ENCODE results near the gene E2F1. TPM values are rescaled to one million over a fixed set of nuclear protein-coding genes. Genes with fewer than 3 reads are reported as not detected.

Gene E2F1
- total and polyA plus RNA-seq, 4 donors = 4.2 to 10.9 (median 8.5) TPM

DNA sequence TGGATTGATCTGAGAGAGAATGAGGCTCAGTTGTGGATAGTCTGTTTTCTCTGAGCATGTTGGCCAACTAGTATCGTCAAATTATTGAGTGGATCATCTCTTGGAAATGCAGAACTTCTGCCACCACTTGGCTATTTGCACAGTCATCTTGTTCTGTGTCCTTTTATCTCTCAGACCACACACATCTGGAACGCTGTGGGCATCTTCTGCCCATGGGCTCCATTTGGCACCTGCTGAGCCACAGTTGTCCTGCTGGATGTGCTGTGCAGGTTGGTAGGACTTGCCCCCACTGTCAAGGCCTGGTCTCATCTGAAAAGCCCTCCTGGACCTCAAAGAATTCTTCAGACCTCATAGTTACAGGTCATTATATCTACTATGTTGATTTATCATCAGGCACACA, 40.8 kb downstream of the E2F1 start:
- no peaks in the 10 kb centered on the region for H3K27me3 ChIP-seq (ENCODE audit: control insufficient read depth in 3 of 3, insufficient read depth in 3 of 3, low read length in 2 of 3)
- no peak overlapping the region for H3K27ac ChIP-seq (ENCODE audit: low read depth in 1 of 2, low read length in 1 of 2)
- H3K36me3 ChIP-seq (ENCODE audit: control insufficient read depth in 4 of 4, insufficient read depth in 4 of 4, low read length in 4 of 4) = peaks cover 3 to 43% (median 28%) of the 10 kb centered on the region in 4 donors
- H3K4me3 ChIP-seq = no peak overlapping the region
- H3K9ac ChIP-seq (ENCODE audit: insufficient read depth in 1 of 2, low read length in 2 of 2) = no peak overlapping the region
- TF ChIP-seq, protein P1, sequence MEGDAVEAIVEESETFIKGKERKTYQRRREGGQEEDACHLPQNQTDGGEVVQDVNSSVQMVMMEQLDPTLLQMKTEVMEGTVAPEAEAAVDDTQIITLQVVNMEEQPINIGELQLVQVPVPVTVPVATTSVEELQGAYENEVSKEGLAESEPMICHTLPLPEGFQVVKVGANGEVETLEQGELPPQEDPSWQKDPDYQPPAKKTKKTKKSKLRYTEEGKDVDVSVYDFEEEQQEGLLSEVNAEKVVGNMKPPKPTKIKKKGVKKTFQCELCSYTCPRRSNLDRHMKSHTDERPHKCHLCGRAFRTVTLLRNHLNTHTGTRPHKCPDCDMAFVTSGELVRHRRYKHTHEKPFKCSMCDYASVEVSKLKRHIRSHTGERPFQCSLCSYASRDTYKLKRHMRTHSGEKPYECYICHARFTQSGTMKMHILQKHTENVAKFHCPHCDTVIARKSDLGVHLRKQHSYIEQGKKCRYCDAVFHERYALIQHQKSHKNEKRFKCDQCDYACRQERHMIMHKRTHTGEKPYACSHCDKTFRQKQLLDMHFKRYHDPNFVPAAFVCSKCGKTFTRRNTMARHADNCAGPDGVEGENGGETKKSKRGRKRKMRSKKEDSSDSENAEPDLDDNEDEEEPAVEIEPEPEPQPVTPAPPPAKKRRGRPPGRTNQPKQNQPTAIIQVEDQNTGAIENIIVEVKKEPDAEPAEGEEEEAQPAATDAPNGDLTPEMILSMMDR (IDR thresholded peaks at IDR 0.05; ENCODE audit: control extremely low read depth, extremely low read depth) = no peak
- H3K9me3 ChIP-seq (ENCODE audit: control insufficient read depth in 4 of 4, insufficient read depth in 3 of 4, low read length in 3 of 4) = no peaks in the 10 kb centered on the region
- WGBS, 2 donors = 81 to 88% methylated on average over 2 of the region's 2 CpGs
- peaks cover 0 to 16% (median 4%) of the 10 kb centered on the region in 5 donors for H3K4me1 ChIP-seq (ENCODE audit: control insufficient read depth in 5 of 5, insufficient read depth in 5 of 5, low read length in 5 of 5)
- DNase-seq (no peak), ATAC-seq (ENCODE audit: insufficient read depth, low FRiP score) (no peak)

- no peak overlapping the region for H3K9ac ChIP-seq (ENCODE audit: insufficient read depth in 1 of 2, low read length in 2 of 2)
- WGBS, 2 donors = 61 to 69% methylated on average over 4 of the region's 4 CpGs
- TF ChIP-seq, protein P1 (IDR thresholded peaks at IDR 0.05; ENCODE audit: control extremely low read depth, extremely low read depth) = no peak
- no peak for ATAC-seq (ENCODE audit: insufficient read depth, low FRiP score)
- H3K4me1 ChIP-seq (ENCODE audit: control insufficient read depth in 5 of 5, insufficient read depth in 5 of 5, low read length in 5 of 5) = peaks cover 0 to 16% (median 4%) of the 10 kb centered on the region in 5 donors
- H3K4me3 ChIP-seq = no peak overlapping the region
- DNase-seq = no peak
- H3K27ac ChIP-seq (ENCODE audit: low read depth in 1 of 2, low read length in 1 of 2) = no peak overlapping the region
- H3K9me3 ChIP-seq (ENCODE audit: control insufficient read depth in 4 of 4, insufficient read depth in 3 of 4, low read length in 3 of 4) = no peaks in the 10 kb centered on the region
- peaks cover 7 to 43% (median 31%) of the 10 kb centered on the region in 4 donors for H3K36me3 ChIP-seq (ENCODE audit: control insufficient read depth in 4 of 4, insufficient read depth in 4 of 4, low read length in 4 of 4)
- H3K27me3 ChIP-seq (ENCODE audit: control insufficient read depth in 3 of 3, insufficient read depth in 3 of 3, low read length in 2 of 3) = no peaks in the 10 kb centered on the region
These were observed 41.2 kb downstream of the E2F1 start for GRCh38 chr20:33645072-33645358.

DNA sequence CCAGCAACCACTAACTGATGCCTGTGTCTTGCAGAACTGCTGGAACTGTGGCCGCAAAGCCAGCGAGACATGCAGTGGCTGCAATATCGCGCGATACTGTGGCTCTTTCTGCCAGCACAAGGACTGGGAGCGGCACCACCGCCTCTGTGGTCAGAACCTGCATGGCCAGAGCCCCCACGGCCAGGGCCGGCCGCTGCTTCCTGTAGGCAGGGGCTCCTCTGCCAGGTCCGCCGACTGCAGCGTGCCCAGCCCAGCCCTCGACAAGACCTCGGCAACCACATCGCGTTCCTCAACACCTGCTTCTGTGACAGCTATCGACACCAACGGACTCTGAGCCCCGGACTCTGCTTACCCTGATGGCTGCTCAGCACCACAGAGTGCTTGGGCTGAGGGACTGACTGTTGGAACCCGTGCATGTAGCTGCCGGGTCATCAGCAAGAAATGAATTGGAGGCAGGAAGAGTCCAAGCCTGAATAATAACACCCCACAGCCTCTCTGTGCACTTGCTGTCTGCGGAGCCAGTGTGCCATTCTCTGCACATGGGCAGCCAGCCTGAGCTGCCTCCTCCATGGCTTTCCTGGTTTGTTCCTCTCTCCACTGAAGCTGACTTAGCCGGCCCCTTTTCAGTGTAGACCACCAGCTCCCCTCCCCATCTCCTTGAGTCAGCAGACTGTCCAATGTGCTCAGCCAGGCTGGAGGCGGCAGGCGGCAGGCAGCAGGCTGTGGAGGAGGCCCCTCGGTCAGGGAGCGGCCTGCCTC, 41.7 kb downstream of the E2F1 start:
- ATAC-seq (ENCODE audit: insufficient read depth, low FRiP score) (no peak), DNase-seq (no peak)
- Histone ChIP-seq H3K4me3 (no peak overlapping the region), H3K9ac (ENCODE audit: insufficient read depth in 1 of 2, low read length in 2 of 2) (no peak overlapping the region), H3K27me3 (ENCODE audit: control insufficient read depth in 3 of 3, insufficient read depth in 3 of 3, low read length in 2 of 3) (no peaks in the 10 kb centered on the region), H3K4me1 (ENCODE audit: control insufficient read depth in 5 of 5, insufficient read depth in 5 of 5, low read length in 5 of 5) (peaks cover 0 to 12% (median 4%) of the 10 kb centered on the region in 5 donors), H3K9me3 (ENCODE audit: control insufficient read depth in 4 of 4, insufficient read depth in 3 of 4, low read length in 3 of 4) (no peaks in the 10 kb centered on the region), H3K27ac (ENCODE audit: low read depth in 1 of 2, low read length in 1 of 2) (no peak overlapping the region), H3K36me3 (ENCODE audit: control insufficient read depth in 4 of 4, insufficient read depth in 4 of 4, low read length in 4 of 4) (peaks cover 8 to 48% (median 35%) of the 10 kb centered on the region in 4 donors)
- WGBS, 2 donors = 92 to 94% methylated on average over 28 of the region's 28 CpGs
- TF ChIP-seq, protein P1 (IDR thresholded peaks at IDR 0.05; ENCODE audit: control extremely low read depth, extremely low read depth) = no peak

- H3K27me3 ChIP-seq (ENCODE audit: control insufficient read depth in 3 of 3, insufficient read depth in 3 of 3, low read length in 2 of 3) = no peaks in the 10 kb centered on the region
- TF ChIP-seq, protein P1 (IDR thresholded peaks at IDR 0.05; ENCODE audit: control extremely low read depth, extremely low read depth) = no peak
- no peaks in the 10 kb centered on the region for H3K4me1 ChIP-seq (ENCODE audit: control insufficient read depth in 5 of 5, insufficient read depth in 5 of 5, low read length in 5 of 5)
- H3K9ac ChIP-seq (ENCODE audit: insufficient read depth in 1 of 2, low read length in 2 of 2) = no peak overlapping the region
- H3K36me3 ChIP-seq (ENCODE audit: control insufficient read depth in 4 of 4, insufficient read depth in 4 of 4, low read length in 4 of 4) = peaks cover 16 to 51% (median 39%) of the 10 kb centered on the region in 4 donors
- ATAC-seq (ENCODE audit: insufficient read depth, low FRiP score) = no peak
- H3K27ac ChIP-seq (ENCODE audit: low read depth in 1 of 2, low read length in 1 of 2) = no peak overlapping the region
- WGBS, 2 donors = 80 to 85% methylated on average over 13 of the region's 13 CpGs
- H3K4me3 ChIP-seq = no peak overlapping the region
- no peak for DNase-seq
- no peaks in the 10 kb centered on the region for H3K9me3 ChIP-seq (ENCODE audit: control insufficient read depth in 4 of 4, insufficient read depth in 3 of 4, low read length in 3 of 4)
These were observed 45.9 kb downstream of the E2F1 start for GRCh38 chr20:33640287-33640686.

Measured in lung (tissue), 12 donors.